PC-9 (cell line): ENCODE measurements around the gene DENND4A. TPM values are rescaled to one million over a fixed set of nuclear protein-coding genes. Genes with fewer than 3 reads are reported as not detected.

Experiments used
- BruUV-seq: library from RNA; stranded (reverse); fragments of 400-500 nt; replicated peaks from 2 replicates; lab custom pipeline; 2021; lab: Mats Ljungman, UMichigan
- CTCF ChIA-PET: fragments of 300-600 bp; sonication (Branson Sonifier 250); formaldehyde crosslinking; loops from one replicate; lab custom pipeline; 2022; ENCODE audit warnings: antibody characterized with exemption; lab: Charles Lee
- POLR2A ChIA-PET: fragments of 300-600 bp; sonication (Branson Sonifier 250); formaldehyde crosslinking; loops from one replicate; lab custom pipeline; 2022; ENCODE audit warnings: antibody characterized with exemption; ENCODE audit not compliant: unreplicated experiment; lab: Charles Lee
- DNase-seq, 2 experiments: peaks; one replicate each; pipeline versions ENCODE4 v3.0.0 to v3.0.0-alpha.2; 2015 to 2022; ENCODE audit warnings: mixed read lengths in 1 of 2
- H2AFZ ChIP-seq: fragments of 200-600 bp; sonication (generic); 2 replicates; pipeline ENCODE4 v1.8.1; 2017; ENCODE audit warnings: antibody characterized with exemption
- H3F3A ChIP-seq: fragments of 200-600 bp; sonication (generic); 2 replicates; pipeline ENCODE4 v1.8.1; 2017; ENCODE audit warnings: antibody characterized with exemption, mild to moderate bottlenecking, low read depth; ENCODE audit not compliant: insufficient read depth
- H3K27ac ChIP-seq: fragments of 200-600 bp; sonication (generic); 2 replicates; pipeline ENCODE4 v1.6.1; 2016; ENCODE audit warnings: mixed run types
- H3K27me3 ChIP-seq: fragments of 200-600 bp; sonication (generic); 2 replicates; pipeline ENCODE4 v1.6.1; 2016; ENCODE audit warnings: low read depth, mixed run types; ENCODE audit not compliant: insufficient read depth
- H3K36me3 ChIP-seq: fragments of 200-600 bp; sonication (generic); 2 replicates; pipeline ENCODE4 v1.6.1; 2016; ENCODE audit warnings: low read depth, mixed run types
- H3K4me1 ChIP-seq: fragments of 200-600 bp; sonication (generic); replicated peaks from 2 replicates; pipeline ENCODE4 v1.6.1; 2016; ENCODE audit warnings: mixed run types; ENCODE audit not compliant: insufficient read depth
- H3K4me2 ChIP-seq: fragments of 200-600 bp; sonication (generic); 2 replicates; pipeline ENCODE4 v1.6.1; 2017; ENCODE audit warnings: mixed run types
- H3K4me3 ChIP-seq: fragments of 200-600 bp; sonication (generic); 2 replicates; pipeline ENCODE4 v1.6.1; 2016; ENCODE audit warnings: mixed run types
- H3K79me2 ChIP-seq: fragments of 200-600 bp; sonication (generic); 2 replicates; pipeline ENCODE4 v1.6.1; 2017; ENCODE audit warnings: low read depth, mixed run types
- H3K9me2 ChIP-seq: fragments of 200-600 bp; sonication (generic); 2 replicates; pipeline ENCODE4 v1.8.1; 2017; ENCODE audit warnings: mild to moderate bottlenecking; ENCODE audit not compliant: insufficient read depth
- H3K9me3 ChIP-seq: fragments of 200-600 bp; sonication (generic); 2 replicates; pipeline ENCODE4 v1.8.1; 2016; ENCODE audit warnings: low read depth; ENCODE audit not compliant: insufficient read depth
- H4K20me1 ChIP-seq: fragments of 200-600 bp; sonication (generic); 2 replicates; pipeline ENCODE4 v1.8.1; 2017; ENCODE audit not compliant: insufficient read depth
- EZH2 ChIP-seq: fragments of 200-600 bp; sonication (generic); IDR thresholded peaks from 2 replicates; pipeline ENCODE4 v1.8.0; 2017; ENCODE audit warnings: antibody characterized with exemption, low read depth
- intact Hi-C: fragments of 100-400 bp; cut with micrococcal nuclease; formaldehyde crosslinking; loops from one replicate; pipeline ENCODE4 v1.10.0; 2022; ENCODE audit not compliant: unreplicated experiment
- total RNA-seq: library from RNA; stranded (reverse); gene quantifications from 2 replicates; pipeline ENCODE4 v1.2.3, GENCODE V29; 2021
- TF ChIP-seq, protein P1 (sequence below): fragments of 200-600 bp; sonication (generic); conservative IDR thresholded peaks from 2 replicates; pipeline ENCODE4 v1.6.1; 2017; ENCODE audit warnings: mixed run types, antibody characterized with exemption, mild to moderate bottlenecking, moderate library complexity

Gene DENND4A
- total RNA-seq, 1 experiment from 2014 or later, result 16.3 TPM

GRCh38 chr15:65675551-65675950, 116.5 kb downstream of the DENND4A start:
- POLR2A ChIA-PET, result no interaction called here
- H3K4me3 ChIP-seq, result no peak overlapping the region
- no peaks in the 10 kb centered on the region for H3K9me3 ChIP-seq
- BruUV-seq, result no TSS peak
- no peak for DNase-seq
- no peaks in the 10 kb centered on the region for H3K9me2 ChIP-seq
- no peak overlapping the region for H3K27ac ChIP-seq
- H3K27me3 ChIP-seq, result no peaks in the 10 kb centered on the region
- H3K79me2 ChIP-seq, result no peaks in the 10 kb centered on the region
- H3F3A ChIP-seq, result no peaks in the 10 kb centered on the region
- no peaks in the 10 kb centered on the region for H3K36me3 ChIP-seq
- no peak overlapping the region for H2AFZ ChIP-seq
- H4K20me1 ChIP-seq, result no peaks in the 10 kb centered on the region
- intact Hi-C loops, result no loop called here
- H3K4me1 ChIP-seq, result no peaks in the 10 kb centered on the region
- TF ChIP-seq EZH2, result no peak
- TF ChIP-seq, protein P1, sequence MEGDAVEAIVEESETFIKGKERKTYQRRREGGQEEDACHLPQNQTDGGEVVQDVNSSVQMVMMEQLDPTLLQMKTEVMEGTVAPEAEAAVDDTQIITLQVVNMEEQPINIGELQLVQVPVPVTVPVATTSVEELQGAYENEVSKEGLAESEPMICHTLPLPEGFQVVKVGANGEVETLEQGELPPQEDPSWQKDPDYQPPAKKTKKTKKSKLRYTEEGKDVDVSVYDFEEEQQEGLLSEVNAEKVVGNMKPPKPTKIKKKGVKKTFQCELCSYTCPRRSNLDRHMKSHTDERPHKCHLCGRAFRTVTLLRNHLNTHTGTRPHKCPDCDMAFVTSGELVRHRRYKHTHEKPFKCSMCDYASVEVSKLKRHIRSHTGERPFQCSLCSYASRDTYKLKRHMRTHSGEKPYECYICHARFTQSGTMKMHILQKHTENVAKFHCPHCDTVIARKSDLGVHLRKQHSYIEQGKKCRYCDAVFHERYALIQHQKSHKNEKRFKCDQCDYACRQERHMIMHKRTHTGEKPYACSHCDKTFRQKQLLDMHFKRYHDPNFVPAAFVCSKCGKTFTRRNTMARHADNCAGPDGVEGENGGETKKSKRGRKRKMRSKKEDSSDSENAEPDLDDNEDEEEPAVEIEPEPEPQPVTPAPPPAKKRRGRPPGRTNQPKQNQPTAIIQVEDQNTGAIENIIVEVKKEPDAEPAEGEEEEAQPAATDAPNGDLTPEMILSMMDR, result no peak
- no peak overlapping the region for H3K4me2 ChIP-seq
- CTCF ChIA-PET, result no interaction called here

- H3K79me2 ChIP-seq, result no peaks in the 10 kb centered on the region
- intact Hi-C loops, result no loop called here
- no TSS peak for BruUV-seq
- ChIA-PET POLR2A (no interaction called here), CTCF (no interaction called here)
- H3F3A ChIP-seq, result no peaks in the 10 kb centered on the region
- no peaks in the 10 kb centered on the region for H4K20me1 ChIP-seq
- TF ChIP-seq, protein P1, result no peak
- no peak for TF ChIP-seq EZH2
- H3K4me2 ChIP-seq, result no peak overlapping the region
- no peak overlapping the region for H3K27ac ChIP-seq
- H3K9me2 ChIP-seq, result no peaks in the 10 kb centered on the region
- H3K9me3 ChIP-seq, result no peaks in the 10 kb centered on the region
- no peaks in the 10 kb centered on the region for H3K36me3 ChIP-seq
- H3K4me3 ChIP-seq, result no peak overlapping the region
- no peaks in the 10 kb centered on the region for H3K27me3 ChIP-seq
- no peaks in the 10 kb centered on the region for H3K4me1 ChIP-seq
- H2AFZ ChIP-seq, result no peak overlapping the region
- no peak for DNase-seq
Observed at GRCh38 chr15:65666257-65666656, 125.8 kb downstream of the DENND4A start.

DNA sequence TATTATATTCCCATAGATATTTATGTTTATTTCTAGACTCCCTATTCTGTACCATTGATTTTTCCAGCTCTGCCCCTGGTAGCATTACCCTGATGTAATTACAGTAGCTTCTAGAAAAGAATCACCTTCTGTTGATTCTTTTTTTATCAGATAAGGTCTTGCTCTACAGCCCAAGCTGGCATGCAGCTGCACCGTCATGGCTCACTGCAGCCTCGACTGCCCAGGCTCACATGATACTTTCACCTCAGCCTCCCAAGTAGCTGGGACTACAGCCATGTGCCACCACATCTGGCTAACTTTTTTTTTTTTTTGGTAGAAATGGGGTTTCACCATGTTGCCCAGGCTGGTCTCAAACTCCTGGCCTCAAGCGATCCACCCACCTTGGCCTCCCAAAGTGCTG, 128.6 kb downstream of the DENND4A start:
- H3K9me3 ChIP-seq, result no peaks in the 10 kb centered on the region
- no peaks in the 10 kb centered on the region for H3K79me2 ChIP-seq
- no peak overlapping the region for H3K4me3 ChIP-seq
- CTCF ChIA-PET, result interaction anchor here (0.6 to 0.7 kb wide), 2 partner anchors 25 to 1142 kb away, joined by 5 to 6 read pairs; no protein-coding TSS in a partner anchor
- no peaks in the 10 kb centered on the region for H3K27me3 ChIP-seq
- H2AFZ ChIP-seq, result no peak overlapping the region
- intact Hi-C loops, result no loop called here
- H3K4me2 ChIP-seq, result no peak overlapping the region
- peaks cover 7% of the 10 kb centered on the region; the same call in 1 of the 2 replicates for H3F3A ChIP-seq
- no peaks in the 10 kb centered on the region for H4K20me1 ChIP-seq
- H3K4me1 ChIP-seq, result no peaks in the 10 kb centered on the region
- no peak for DNase-seq
- no TSS peak for BruUV-seq
- POLR2A ChIA-PET, result no interaction called here
- no peaks in the 10 kb centered on the region for H3K9me2 ChIP-seq
- H3K27ac ChIP-seq, result no peak overlapping the region
- TF ChIP-seq, protein P1, result no peak
- TF ChIP-seq EZH2, result no peak
- H3K36me3 ChIP-seq, result no peaks in the 10 kb centered on the region
